K562 (cell line): ENCODE measurements around the gene ABCF3. TPM values are rescaled to one million over a fixed set of nuclear protein-coding genes. Genes with fewer than 3 reads are reported as not detected.
A peak's percentile ranks its signal among the peaks of the same experiment; 100 is the strongest.

Experiments
- BDP1 ChIP-seq: IDR thresholded peaks from 3 replicates; pipeline ENCODE4 v1.6.1; 2011; ENCODE audit not compliant: insufficient read length, insufficient read depth
- CUX1 ChIP-seq: fragments of 200-800 bp; sonication (Bioruptor generic); IDR thresholded peaks from 2 replicates; pipeline ENCODE4 v1.6.1; 2016; ENCODE audit warnings: missing genetic modification characterization, missing compliant biosample characterization
- DLX4 ChIP-seq: fragments of 250-450 bp; sonication (Bioruptor Pico); IDR thresholded peaks from 2 replicates; pipeline ENCODE4 v1.6.1; 2021; ENCODE audit warnings: mild to moderate bottlenecking
- E2F3 ChIP-seq: fragments of 250-450 bp; sonication (Bioruptor Pico); IDR thresholded peaks from 2 replicates; pipeline ENCODE4 v1.4.0; 2020; ENCODE audit warnings: mild to moderate bottlenecking
- ESRRA ChIP-seq: fragments of 450-650 bp; IDR thresholded peaks from 2 replicates; pipeline ENCODE4 v1.6.1; 2014; ENCODE audit warnings: low read depth, mild to moderate bottlenecking, moderate library complexity, borderline replicate concordance
- FOXJ3 ChIP-seq: sonication (generic); formaldehyde crosslinking; IDR thresholded peaks from 2 replicates; pipeline ENCODE4 v1.4.0; 2020; ENCODE audit warnings: mild to moderate bottlenecking, missing genetic modification reagents
- GATAD2B ChIP-seq: fragments of 450-650 bp; IDR thresholded peaks from 2 replicates; pipeline ENCODE4 v1.6.1; 2017; ENCODE audit warnings: mild to moderate bottlenecking, borderline replicate concordance
- HDAC2 ChIP-seq: fragments of 450-650 bp; IDR thresholded peaks from 2 replicates; pipeline ENCODE4 v1.6.1; 2016; ENCODE audit warnings: mild to moderate bottlenecking
- KDM2B ChIP-seq: fragments of 250-450 bp; sonication (Bioruptor Pico); IDR thresholded peaks from 2 replicates; pipeline ENCODE4 v1.8.0; 2021; ENCODE audit warnings: mild to moderate bottlenecking, moderate library complexity
- KLF16 ChIP-seq: IDR thresholded peaks from 2 replicates; pipeline ENCODE4 v1.6.1; 2016; ENCODE audit warnings: antibody characterized with exemption
- LEF1 ChIP-seq: fragments of 450-650 bp; IDR thresholded peaks from 2 replicates; pipeline ENCODE4 v1.6.1; 2016; ENCODE audit warnings: mild to moderate bottlenecking
- NFIC ChIP-seq: fragments of 450-650 bp; IDR thresholded peaks from 2 replicates; pipeline ENCODE4 v1.6.1; 2017; ENCODE audit warnings: mild to moderate bottlenecking, inconsistent platforms
- NFYB ChIP-seq: IDR thresholded peaks from 2 replicates; pipeline ENCODE4 v1.6.1; 2011; ENCODE audit warnings: mild to moderate bottlenecking, moderate library complexity; ENCODE audit not compliant: insufficient read length; ENCODE audit errors: extremely low read depth
- NRF1 ChIP-seq, 2 experiments: fragments of 450-650 bp; IDR thresholded peaks in 1 of 2; conservative IDR thresholded peaks in 1 of 2; 2 replicates each; pipeline ENCODE4 v1.6.1; 2014; ENCODE audit warnings: mild to moderate bottlenecking in 2 of 2
- PBX2 ChIP-seq, 2 experiments: IDR thresholded peaks in 1 of 2; conservative IDR thresholded peaks in 1 of 2; 2 replicates each; pipeline ENCODE4 v1.6.1; 2016; ENCODE audit warnings: low read depth in 2 of 2, mild to moderate bottlenecking in 1 of 2, missing compliant biosample characterization in 1 of 2, missing genetic modification characterization in 1 of 2, moderate library complexity in 1 of 2
- PHB ChIP-seq: fragments of 250-450 bp; sonication (Bioruptor Pico); IDR thresholded peaks from 2 replicates; pipeline ENCODE4 v1.5.0; 2021
- POLR2AphosphoS5 ChIP-seq: IDR thresholded peaks from 2 replicates; pipeline ENCODE4 v1.6.1; 2011; ENCODE audit warnings: mild to moderate bottlenecking, low read depth, low read length, moderate library complexity; ENCODE audit not compliant: control insufficient read depth, insufficient read depth
- RFX7 ChIP-seq: fragments of 250-450 bp; sonication (Bioruptor Pico); IDR thresholded peaks from 2 replicates; pipeline ENCODE4 v1.5.1; 2021; ENCODE audit warnings: mild to moderate bottlenecking
- TCF15 ChIP-seq: fragments of 250-450 bp; sonication (Bioruptor Pico); IDR thresholded peaks from 2 replicates; pipeline ENCODE4 v1.8.0; 2022; ENCODE audit warnings: moderate library complexity, mild to moderate bottlenecking, inconsistent platforms
- TGIF2 ChIP-seq: sonication (generic); formaldehyde crosslinking; IDR thresholded peaks from 2 replicates; pipeline ENCODE4 v1.8.1; 2022; ENCODE audit warnings: mild to moderate bottlenecking, missing genetic modification reagents, moderate library complexity
- polyA plus RNA-seq, 8 experiments: library from polyadenylated mRNA; depleted of rRNA in 4 of 8; stranded (reverse) in 5 of 8; unstranded in 3 of 8; fragments of >200 nt; fragmentation: Nextera tagmentation in 2 of 8; fragmentation: Illumina TruSeq in 1 of 8; extraction: Ambion mirVana in 2 of 8; extraction: Trizol in 1 of 8; gene quantifications; 2 replicates each; pipeline versions ENCODE4 v1.2.1 to v1.2.3, GENCODE V29; 2011 to 2014; ENCODE audit warnings: inconsistent platforms in 1 of 8, missing spikeins in 1 of 8
- total RNA-seq, 7 experiments: library from RNA; depleted of rRNA in 6 of 7; stranded (reverse); fragments of >200 nt in 6 of 7; fragmentation: Illumina TruSeq in 2 of 7; extraction: Trizol in 2 of 7; gene quantifications; 2 replicates each; pipeline versions ENCODE4 v1.2.1 to v1.2.3, GENCODE V29; 2011 to 2021; ENCODE audit warnings: low replicate concordance in 1 of 7

ABCF3 gene
- total and polyA plus RNA-seq, 9 of the 15 experiments (the other 6 are each of a cell fraction or from before 2014, with no cell fraction given): 6.7 to 77.9 (median 45.1) TPM

- TF ChIP-seq PBX2 (CRISPR knock-in tag; IDR thresholded peaks at IDR 0.05; ENCODE audit: low read depth) (no peak), PBX2 (tag; conservative IDR thresholded peaks at IDR 0.05; ENCODE audit: low read depth) (0 out of 2 replicates have a peak, but pooled peaks have one; percentile 27), CUX1 (CRISPR knock-in tag) (no peak), KDM2B (no peak), HDAC2 (peak; percentile 76; the same call in 1 of the 2 replicates), ESRRA (no peak; the same call in 1 of the 2 replicates), GATAD2B (peak; percentile 36; the same call in 1 of the 2 replicates), TCF15 (CRISPR knock-in tag) (no peak), POLR2AphosphoS5 (peak; percentile 86), NRF1 (conservative IDR thresholded peaks at IDR 0.05 in 1 of 2, IDR thresholded peaks at IDR 0.05 in 1 of 2) (peak; percentile 100), NFYB (no peak), TGIF2 (CRISPR knock-in tag) (no peak), FOXJ3 (no peak), KLF16 (peak; percentile 69), RFX7 (no peak), DLX4 (no peak), E2F3 (CRISPR knock-in tag) (no peak; the same call in none of the 2 replicates), NFIC (peak; percentile 69), PHB (CRISPR knock-in tag) (0 out of 2 replicates have a peak, but pooled peaks have one; percentile 45), LEF1 (peak; percentile 23; the same call in 1 of the 2 replicates), BDP1 (no peak)
Observed at GRCh38 chr3:184185461-184186183, 377 bp upstream of the ABCF3 start (continued).
